Mucosa of descending colon (tissue), 3 donors: Measurements from ENCODE around the gene CD2BP2. TPM values are rescaled to one million over a fixed set of nuclear protein-coding genes. Genes with fewer than 3 reads are reported as not detected.
A peak's percentile ranks its signal among the peaks of the same experiment; 100 is the strongest.
"Not testable (repeated sequence)": the region's sequence is repeated elsewhere in the genome, so short reads cannot be mapped to it uniquely, and the experiment has no call there.

ENCODE experiments used
- ATAC-seq: fragments of 200-7000 bp; cut with Tn5 transposase; one replicate; pipeline ENCODE4 v1.9.1; 2020; ENCODE audit warnings: mild to moderate bottlenecking, moderate library complexity
- DNase-seq, 3 donors: peaks; one replicate each; pipeline ENCODE4 v3.0.0-alpha.2; 2020
- H3K36me3 ChIP-seq: fragments of 200-600 bp; one replicate; pipeline ENCODE4 v1.8.0; 2021; ENCODE audit warnings: low read depth, mild to moderate bottlenecking
- H3K4me1 ChIP-seq: fragments of 200-600 bp; one replicate; pipeline ENCODE4 v1.8.0; 2021; ENCODE audit warnings: low read depth, mild to moderate bottlenecking
- H3K4me3 ChIP-seq: fragments of 200-600 bp; one replicate; pipeline ENCODE4 v1.8.0; 2021; ENCODE audit warnings: mild to moderate bottlenecking
- H3K9me3 ChIP-seq: fragments of 200-600 bp; one replicate; pipeline ENCODE4 v1.8.0; 2021; ENCODE audit warnings: mild to moderate bottlenecking
- CTCF ChIP-seq: fragments of 200-600 bp; IDR thresholded peaks from one replicate; pipeline ENCODE4 v1.8.0; 2022; ENCODE audit warnings: antibody characterized with exemption, mild to moderate bottlenecking
- intact Hi-C, 2 donors: fragments of 100-400 bp; cut with DNase I in 1 of 2; cut with micrococcal nuclease in 1 of 2; formaldehyde crosslinking; loops; one replicate each; pipeline versions ENCODE4 v1.11.0 to v1.11.1; 2022; cut with DNase I, micrococcal nuclease
- total RNA-seq, 3 donors: library from RNA; stranded (reverse); fragmentation: NEBNext Ultra II Directional in 2 of 3; extraction: Animal tissue kit (Norgen Biotek cat#: 25700) in 2 of 3; gene quantifications; one replicate each; pipeline versions ENCODE4 v1.2.1 to v1.2.4, GENCODE V29; 2021 to 2023
- donor health status: DM: no; HTN: no; CAD: no; lungs with moderate emphysema.
- donor health status: DM: no; HTN: no; CAD: no.
- donor health status: DM: no; HTN: yes; CAD: no.

Gene CD2BP2
- total RNA-seq, 3 donors from 2014 or later = 53.4 to 57.9 (median 53.5) TPM

- Histone ChIP-seq H3K36me3 (no peaks in the 10 kb centered on the region), H3K4me1 (no peaks in the 10 kb centered on the region), H3K4me3 (peak overlapping the region; percentile 46), H3K9me3 (no peaks in the 10 kb centered on the region)
- intact Hi-C loops = no loop called here
- ATAC-seq (peak; percentile 10), DNase-seq (peak in 2 of 3 donors; percentile 42 to 53)
- no peak for TF ChIP-seq CTCF
Observed at GRCh38 chr16:30335598-30336474, 19.3 kb downstream of the CD2BP2 start.

GRCh38 chr16:30335028-30335597, 20.0 kb downstream of the CD2BP2 start:
- H3K4me1 ChIP-seq, H3K9me3 ChIP-seq, H3K36me3 ChIP-seq, intact Hi-C loops: not testable (repeated sequence)
- ATAC-seq (peak; percentile 93), DNase-seq (peak; percentile 91 to 93 (median 93))
- peak overlapping the region; percentile 46 for H3K4me3 ChIP-seq

- peak; percentile 88 to 95 (median 93) for DNase-seq
- H3K4me1 ChIP-seq, H3K9me3 ChIP-seq, H3K36me3 ChIP-seq, intact Hi-C loops: not testable (repeated sequence)
- H3K4me3 ChIP-seq = peak overlapping the region; percentile 46
- ATAC-seq = peak; percentile 96
Observed at GRCh38 chr16:30334473-30334989, 20.6 kb downstream of the CD2BP2 start.

- H3K4me3 ChIP-seq, H3K9me3 ChIP-seq, intact Hi-C loops, H3K4me1 ChIP-seq, H3K36me3 ChIP-seq, DNase-seq, ATAC-seq: not testable (repeated sequence)
Observed at GRCh38 chr16:30324220-30324619, 30.9 kb downstream of the CD2BP2 start.

DNA sequence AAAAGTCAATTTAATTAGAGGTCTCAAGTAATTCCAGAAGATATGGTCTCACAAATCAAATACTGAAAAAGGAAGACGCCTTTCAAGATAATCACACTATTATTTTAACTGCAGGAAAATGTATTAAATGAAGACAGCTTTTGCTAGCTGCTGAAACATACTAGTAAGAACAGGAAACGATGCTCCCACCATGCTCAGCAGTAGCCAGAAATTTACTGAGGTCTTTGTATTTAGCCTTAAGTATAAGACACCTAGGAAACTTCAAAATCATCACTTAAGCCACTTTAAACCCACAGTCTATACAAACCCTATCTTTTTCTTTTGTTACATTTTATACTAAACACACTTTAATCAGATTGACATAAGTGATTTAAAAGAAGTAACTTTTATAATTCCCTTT, 36.5 kb downstream of the CD2BP2 start:
- H3K36me3 ChIP-seq, H3K4me1 ChIP-seq, DNase-seq, H3K4me3 ChIP-seq, intact Hi-C loops, H3K9me3 ChIP-seq, ATAC-seq: not testable (repeated sequence)

DNA sequence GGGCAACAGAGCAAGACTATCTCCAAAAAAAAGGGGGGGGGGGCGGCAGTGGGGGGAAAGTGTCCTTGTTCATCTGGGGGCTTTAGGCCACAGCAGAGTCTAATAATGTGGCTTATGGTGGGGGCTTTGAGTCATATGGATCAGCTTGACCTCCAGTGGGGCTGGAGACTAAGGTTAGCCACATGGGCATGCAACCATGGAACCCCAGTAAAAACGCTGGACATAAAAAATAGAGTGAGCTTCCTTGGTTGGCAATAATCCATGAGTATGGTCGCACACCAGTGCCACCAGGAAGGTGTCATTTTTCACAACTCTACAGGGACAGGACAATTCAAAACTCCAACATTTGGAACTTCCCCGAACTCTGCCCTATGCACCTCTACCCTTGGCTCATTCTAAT, 44.2 kb downstream of the CD2BP2 start:
- not testable (repeated sequence) for ATAC-seq, H3K4me3 ChIP-seq

DNA sequence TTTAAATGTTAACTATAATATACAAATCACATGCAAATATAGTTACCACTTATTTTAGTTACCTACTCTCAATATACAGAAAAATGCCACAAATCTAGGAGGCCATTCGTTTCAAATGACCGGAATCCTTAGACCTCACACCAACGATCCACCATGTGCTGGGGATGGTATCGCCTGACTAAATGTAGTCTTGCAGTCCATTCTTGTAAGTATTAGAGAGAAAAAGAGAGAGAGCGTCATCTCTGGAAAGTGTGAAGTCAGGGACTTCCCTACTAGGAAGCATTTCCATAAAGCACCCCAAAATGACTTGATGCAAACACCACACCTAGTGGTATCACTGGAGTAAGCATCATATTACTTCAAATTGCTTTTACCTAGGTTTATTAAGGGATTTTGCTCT, 45.9 kb downstream of the CD2BP2 start:
- H3K36me3 ChIP-seq, H3K4me3 ChIP-seq, DNase-seq, intact Hi-C loops, ATAC-seq, H3K9me3 ChIP-seq, H3K4me1 ChIP-seq: not testable (repeated sequence)

More for the DNA sequence above, 44.2 kb downstream of the CD2BP2 start:
- H3K9me3 ChIP-seq, H3K4me1 ChIP-seq, intact Hi-C loops, H3K36me3 ChIP-seq, DNase-seq: not testable (repeated sequence)

Other genes starting within 250 kb of the CD2BP2 start
- 10 to 100 TPM; 29.6 to 75.3 (median 51.7) TPM for gene GDPD3, start 241.8 kb downstream of the CD2BP2 start, total RNA-seq
- gene MAPK3, start 232.1 kb downstream of the CD2BP2 start, total RNA-seq = 100 to 1,000 TPM; 200 to 378 (median 285) TPM
- gene CORO1A, start 171.7 kb downstream of the CD2BP2 start, total RNA-seq = 10 to 100 TPM; 24.2 to 42.0 (median 25.2) TPM
- 100 to 1,000 TPM in 2 of 3 donors, 10 to 100 TPM in 1; 67.8 to 187 (median 152) TPM for gene BOLA2B, start 161.6 kb downstream of the CD2BP2 start, total RNA-seq
- 100 to 1,000 TPM in 1 of 3 donors, 10 to 100 TPM in 2; 52.8 to 100 (median 68.0) TPM for gene SLX1A, start 161.4 kb downstream of the CD2BP2 start, total RNA-seq
- gene SULT1A3, start 156.1 kb downstream of the CD2BP2 start, total RNA-seq = 10 to 100 TPM; 37.1 to 96.5 (median 66.7) TPM
- gene NPIPB13, start 106.8 kb downstream of the CD2BP2 start, total RNA-seq = 10 to 100 TPM; 15.3 to 28.5 (median 21.7) TPM
- 10 to 100 TPM; 46.4 to 48.8 (median 47.5) TPM for gene TBC1D10B, start 15.2 kb upstream of the CD2BP2 start, total RNA-seq
- gene MYL11, start 19.5 kb upstream of the CD2BP2 start, total RNA-seq = 1 to 10 TPM in 2 of 3 donors, not detected in 1; 1.1 to 1.6 TPM
- gene SEPTIN1, start 27.3 kb upstream of the CD2BP2 start, total RNA-seq = 1 to 10 TPM; 5.6 to 6.1 (median 6.0) TPM
- gene ZNF48, start 40.1 kb upstream of the CD2BP2 start, total RNA-seq = 10 to 100 TPM in 1 of 3 donors, 1 to 10 TPM in 2; 6.5 to 13.7 (median 6.6) TPM
- gene ZNF771, start 52.3 kb upstream of the CD2BP2 start, total RNA-seq = 10 to 100 TPM in 1 of 3 donors, 1 to 10 TPM in 2; 3.8 to 11.6 (median 4.3) TPM
- gene DCTPP1, start 74.7 kb upstream of the CD2BP2 start, total RNA-seq = 10 to 100 TPM; 43.7 to 95.8 (median 89.1) TPM
- 100 to 1,000 TPM; 107 to 185 (median 142) TPM for gene SEPHS2, start 90.6 kb upstream of the CD2BP2 start, total RNA-seq
- 10 to 100 TPM in 1 of 3 donors, 1 to 10 TPM in 2; 8.1 to 14.8 (median 8.5) TPM for gene ITGAL, start 117.4 kb upstream of the CD2BP2 start, total RNA-seq
- 10 to 100 TPM; 53.9 to 70.1 (median 65.9) TPM for gene ZNF768, start 171.3 kb upstream of the CD2BP2 start, total RNA-seq
- 10 to 100 TPM in 2 of 3 donors, 1 to 10 TPM in 1; 9.2 to 13.8 (median 10.5) TPM for gene ZNF747, start 179.6 kb upstream of the CD2BP2 start, total RNA-seq
- gene ZNF764, start 203.1 kb upstream of the CD2BP2 start, total RNA-seq = 10 to 100 TPM; 11.2 to 20.2 (median 12.7) TPM
- gene ZNF688, start 216.4 kb upstream of the CD2BP2 start, total RNA-seq = 10 to 100 TPM; 17.0 to 23.0 (median 20.7) TPM
- 10 to 100 TPM; 14.7 to 28.4 (median 24.8) TPM for gene ZNF785, start 230.4 kb upstream of the CD2BP2 start, total RNA-seq